Islet of Langerhans (tissue), 1 donor: ENCODE results near the gene GALNT16.
A peak's percentile ranks its signal among the peaks of the same experiment; 100 is the strongest.
"Not testable (repeated sequence)": the region's sequence is repeated elsewhere in the genome, so short reads cannot be mapped to it uniquely, and the experiment has no call there.

Experiments
- FAIRE-seq: peaks from one replicate; lab custom pipeline; 2011; peaks lifted over from hg19 to GRCh38; lab: Jason Lieb, UNC

Gene GALNT16

DNA sequence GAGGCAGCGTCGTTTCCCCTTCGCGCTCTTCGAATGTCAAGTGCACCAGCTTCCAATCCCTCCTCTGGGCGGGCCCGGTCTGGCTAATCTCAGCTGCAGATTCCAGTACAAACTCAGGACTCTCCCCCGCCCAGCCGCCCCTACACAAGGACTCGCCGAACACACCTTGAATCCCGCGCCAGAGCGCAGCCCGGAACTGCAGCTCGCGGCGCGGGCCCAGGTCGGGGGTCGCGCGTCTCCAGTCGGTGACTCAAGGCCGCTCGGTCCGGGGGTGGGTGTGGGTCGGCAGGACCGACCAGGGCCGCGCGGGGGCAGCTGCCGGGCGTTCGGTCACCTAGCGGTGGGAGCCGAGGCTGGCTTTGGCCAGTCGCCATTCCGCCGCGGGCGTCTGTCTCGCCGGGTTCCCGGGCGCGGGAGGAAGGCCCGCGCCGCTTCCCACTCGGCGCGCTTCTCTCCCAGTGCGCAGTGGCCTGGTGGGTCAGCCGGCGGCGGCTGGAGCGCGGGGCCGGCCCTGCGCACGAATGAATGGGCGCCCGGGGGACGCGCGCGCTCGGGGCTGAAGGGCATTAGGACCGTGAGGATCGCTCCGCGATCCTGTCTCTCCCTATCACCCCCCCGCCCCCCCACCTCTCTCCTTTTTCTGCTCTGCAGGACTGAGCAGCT, at the start of gene GALNT16:
TSS of gene GALNT16 (plus strand) at position 632 of the 663 bp plus-strand sequence. CDS start 133 bp downstream, outside the sequence.
- FAIRE-seq: no peak

DNA sequence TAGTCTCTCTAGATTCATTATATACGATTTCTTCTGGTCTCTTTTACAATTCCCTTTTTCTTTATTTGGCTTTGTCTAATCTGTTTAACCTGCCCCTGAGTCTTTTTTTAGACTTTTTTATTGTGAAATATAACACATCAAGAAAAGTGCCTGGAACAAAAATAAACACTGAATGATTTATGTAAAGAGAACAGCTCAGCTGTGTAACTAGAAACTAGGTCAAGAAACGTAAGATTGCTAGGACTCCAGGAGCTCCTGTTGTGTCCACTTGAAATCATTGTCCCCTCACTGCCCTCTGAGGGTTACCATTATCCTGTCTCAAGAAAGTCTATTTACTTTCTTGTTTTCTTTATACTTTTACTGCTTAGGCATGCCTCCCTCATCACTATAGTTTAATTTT, 45.6 kb upstream of the GALNT16 start:
- FAIRE-seq: peak; percentile 98

DNA sequence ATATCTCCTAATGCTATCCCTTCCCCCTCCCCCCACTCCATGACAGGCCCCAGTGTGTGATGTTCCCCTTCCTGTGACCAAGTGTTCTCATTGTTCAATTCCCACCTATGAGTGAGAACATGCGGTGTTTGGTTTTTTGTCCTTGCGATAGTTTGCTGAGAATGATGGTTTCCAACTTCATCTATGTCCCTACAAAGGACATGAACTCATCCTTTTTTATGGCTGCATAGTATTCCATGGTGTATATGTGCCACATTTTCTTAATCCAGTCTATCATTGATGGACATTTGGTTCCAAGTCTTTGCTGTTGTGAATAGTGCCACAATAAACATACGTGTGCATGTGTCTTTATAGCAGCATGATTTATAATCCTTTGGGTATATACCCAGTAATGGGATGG, 42.3 kb upstream of the GALNT16 start:
- not testable (repeated sequence) for FAIRE-seq

DNA sequence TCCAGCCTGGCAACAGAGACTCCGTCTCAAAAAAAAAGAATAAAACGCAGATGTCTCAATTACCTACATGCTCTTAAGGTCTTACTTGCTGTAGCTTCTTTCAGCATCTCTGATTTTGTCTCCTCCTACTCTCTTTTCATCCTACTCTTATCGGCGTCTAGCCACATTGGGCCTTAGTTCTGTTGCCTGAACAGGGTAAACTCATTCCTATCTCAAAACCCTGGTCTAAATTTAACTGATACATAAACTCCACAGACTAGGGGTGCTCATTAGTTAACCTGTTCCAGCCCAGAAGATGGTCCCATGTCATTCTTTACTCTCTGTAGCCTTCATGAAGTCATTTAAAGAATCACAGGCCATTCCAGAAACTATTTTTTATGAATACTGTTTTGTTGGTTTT, 35.0 kb upstream of the GALNT16 start:
- no peak for FAIRE-seq

DNA sequence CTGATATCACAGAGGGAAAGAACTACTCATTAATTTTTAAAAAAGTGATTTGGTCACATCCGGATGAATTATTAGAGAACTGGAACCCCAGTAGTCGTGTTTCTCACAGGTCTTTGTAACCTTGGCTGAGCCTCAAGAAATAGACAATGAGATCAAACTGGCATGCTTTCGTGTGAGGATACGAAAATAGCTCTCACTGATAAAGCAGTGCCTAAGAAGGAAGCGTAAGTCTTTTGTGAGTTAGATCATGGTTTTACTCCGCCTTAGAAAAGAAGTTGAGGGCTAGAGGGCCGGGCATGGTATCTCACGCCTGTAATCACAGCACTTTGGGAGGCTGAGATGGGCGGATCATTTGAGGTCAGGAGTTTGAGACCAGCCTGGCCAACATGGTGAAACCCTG, 33.8 kb upstream of the GALNT16 start:
- no peak for FAIRE-seq

GRCh38 chr14:69226736-69227135, 33.2 kb upstream of the GALNT16 start:
- no peak for FAIRE-seq

DNA sequence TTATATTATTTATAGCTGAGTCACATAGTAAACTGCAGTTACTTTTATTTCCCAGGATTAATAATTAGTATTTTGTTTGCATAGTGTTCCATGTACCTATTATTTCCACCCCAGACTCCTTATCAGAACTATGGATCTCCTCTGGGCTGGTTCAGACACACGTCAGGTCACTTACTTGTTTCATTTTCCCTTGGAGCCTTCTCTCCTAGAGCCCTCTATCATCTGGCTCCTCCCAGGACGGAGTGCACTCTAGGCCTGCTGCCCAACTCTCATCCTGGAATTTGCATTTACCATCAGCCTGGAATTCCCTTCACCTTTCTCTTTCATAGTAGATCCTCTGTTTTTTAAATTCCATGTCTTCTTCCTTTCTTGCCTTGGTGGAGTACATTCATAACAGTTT, 28.5 kb upstream of the GALNT16 start:
- FAIRE-seq: no peak

- no peak for FAIRE-seq
These were observed 27.6 kb upstream of the GALNT16 start for GRCh38 chr14:69232388-69232787.

- no peak for FAIRE-seq
These were observed 25.9 kb upstream of the GALNT16 start for GRCh38 chr14:69234106-69234505.

DNA sequence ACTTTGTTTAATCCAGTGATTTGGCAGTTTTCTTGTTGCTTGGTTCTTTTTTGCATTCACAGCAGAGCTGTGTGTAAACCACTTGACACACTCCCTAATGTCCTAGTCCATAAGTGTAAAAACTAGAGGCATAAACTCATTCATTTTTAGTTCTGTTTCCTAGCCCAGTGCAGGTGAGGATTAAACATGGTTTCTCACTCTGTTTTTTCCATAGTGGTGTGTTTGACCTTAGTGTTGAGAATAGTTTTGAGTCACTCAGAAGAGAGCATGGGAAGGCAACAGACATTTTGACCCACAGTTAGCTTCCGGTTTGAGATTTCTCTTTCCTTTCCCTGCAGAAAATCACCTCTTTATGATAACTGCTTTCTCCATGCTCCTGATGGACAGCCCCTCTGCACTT, 24.2 kb upstream of the GALNT16 start:
- FAIRE-seq: no peak

DNA sequence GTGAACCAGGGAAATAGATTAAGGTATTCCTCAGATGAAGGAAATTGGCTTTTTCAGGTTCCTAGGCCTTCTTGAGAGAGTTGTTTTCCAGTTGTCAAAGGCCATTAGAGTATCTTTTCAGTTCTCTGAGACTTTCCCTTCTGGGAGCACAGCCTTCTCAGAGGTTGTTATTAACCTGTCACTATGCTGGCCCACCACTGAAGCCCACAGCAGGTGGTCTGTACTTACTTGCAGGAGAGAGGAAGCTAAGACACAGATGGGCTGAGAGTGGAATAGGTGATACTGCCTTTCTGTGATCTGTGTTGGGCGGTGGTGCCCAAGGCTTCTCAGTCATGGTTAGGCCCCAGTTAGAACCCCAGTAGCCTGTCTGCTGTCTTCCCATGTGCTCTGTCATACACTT, 22.8 kb upstream of the GALNT16 start:
- FAIRE-seq: no peak

DNA sequence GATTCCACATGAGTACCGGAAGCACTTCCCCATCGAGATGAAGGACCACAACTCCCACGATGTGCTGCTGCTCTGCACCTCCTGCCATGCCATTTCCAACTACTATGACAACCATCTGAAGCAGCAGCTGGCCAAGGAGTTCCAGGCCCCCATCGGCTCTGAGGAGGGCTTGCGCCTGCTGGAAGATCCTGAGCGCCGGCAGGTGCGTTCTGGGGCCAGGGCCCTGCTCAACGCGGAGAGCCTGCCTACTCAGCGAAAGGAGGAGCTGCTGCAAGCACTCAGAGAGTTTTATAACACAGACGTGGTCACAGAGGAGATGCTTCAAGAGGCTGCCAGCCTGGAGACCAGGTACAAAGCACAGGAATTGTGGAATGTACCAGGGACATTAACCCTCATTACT, 22.4 kb upstream of the GALNT16 start:
- no peak for FAIRE-seq

- no peak for FAIRE-seq
These were observed 21.1 kb upstream of the GALNT16 start for GRCh38 chr14:69238883-69239282.

- FAIRE-seq: no peak
These were observed 19.3 kb upstream of the GALNT16 start for GRCh38 chr14:69240527-69241173.

GRCh38 chr14:69241577-69241976, 18.4 kb upstream of the GALNT16 start:
- no peak for FAIRE-seq

GRCh38 chr14:69242311-69243224, 17.4 kb upstream of the GALNT16 start:
- peak; percentile 96 for FAIRE-seq

DNA sequence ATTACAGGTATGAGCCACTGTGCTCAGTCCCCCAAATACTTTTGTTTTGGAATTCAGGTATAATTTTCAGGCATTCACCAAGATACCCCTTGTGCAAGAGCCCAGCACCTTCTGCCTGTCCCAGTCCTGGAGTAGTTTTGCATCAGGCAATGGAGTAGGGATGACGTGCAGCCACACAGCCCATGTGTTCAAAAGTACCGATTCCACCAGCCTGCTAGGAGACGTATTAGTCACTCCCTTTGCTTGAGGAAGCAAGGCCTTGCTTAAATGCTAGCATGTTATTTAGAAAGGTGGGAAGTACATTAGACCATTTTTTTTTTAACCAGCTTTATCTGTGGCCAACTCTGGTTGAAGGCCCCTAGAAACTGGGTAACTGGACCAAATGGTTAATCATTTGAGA, 15.0 kb upstream of the GALNT16 start:
- no peak for FAIRE-seq

DNA sequence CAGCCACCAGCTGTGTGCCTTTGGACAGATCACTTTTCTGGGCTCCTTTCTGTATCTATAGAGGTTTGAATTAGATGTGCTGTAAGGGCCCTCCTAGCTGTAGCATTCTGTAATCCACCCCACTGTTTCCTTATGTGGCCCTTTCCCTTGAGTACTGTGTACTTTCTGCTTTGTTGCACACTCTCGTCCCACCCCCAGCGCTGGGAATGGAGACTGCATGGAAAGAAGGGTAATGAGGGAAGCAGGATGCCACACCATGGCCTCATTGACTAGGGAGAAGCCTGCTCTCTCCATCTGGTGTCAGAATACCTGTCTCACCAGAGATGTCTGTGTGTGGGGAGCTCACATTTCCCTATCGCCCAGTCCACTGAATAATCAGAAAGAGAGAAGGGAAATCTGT, 13.6 kb upstream of the GALNT16 start:
- FAIRE-seq: no peak

GRCh38 chr14:69247676-69248440, 12.1 kb upstream of the GALNT16 start:
- no peak for FAIRE-seq

GRCh38 chr14:69249603-69250002, 10.4 kb upstream of the GALNT16 start:
- no peak for FAIRE-seq

- no peak for FAIRE-seq
These were observed 7.1 kb upstream of the GALNT16 start for GRCh38 chr14:69252851-69253250.

DNA sequence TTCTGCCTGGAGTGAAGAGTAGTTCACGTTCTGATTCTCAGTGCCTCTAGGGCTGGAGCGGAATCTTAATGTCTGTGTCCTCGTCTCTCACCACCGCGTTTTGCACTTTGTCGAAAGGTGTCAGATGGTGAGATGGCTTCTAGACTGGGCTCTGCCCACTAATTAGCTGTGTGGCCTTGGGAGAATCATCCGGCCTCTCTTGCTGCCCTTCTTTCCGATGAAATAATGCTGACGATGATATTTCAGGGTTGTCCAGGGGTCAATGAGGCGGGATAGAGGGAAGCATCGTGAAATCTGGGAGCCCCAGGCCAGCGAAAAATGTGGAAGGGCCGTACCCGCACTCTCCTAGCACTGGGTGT, 811 bp upstream of the GALNT16 start:
- no peak for FAIRE-seq
